A673 (cell line): Measurements from ENCODE around the gene RNF121. TPM values are rescaled to one million over a fixed set of nuclear protein-coding genes. Genes with fewer than 3 reads are reported as not detected.
A peak's percentile ranks its signal among the peaks of the same experiment; 100 is the strongest.

Experiments used
- BruUV-seq: library from RNA; stranded (reverse); fragments of 400-500 nt; replicated peaks from 2 replicates; lab custom pipeline; 2021; lab: Mats Ljungman, UMichigan
- CTCF ChIA-PET: fragments of 300-600 bp; sonication (Branson Sonifier 250); formaldehyde crosslinking; loops from one replicate; lab custom pipeline; 2022; ENCODE audit warnings: antibody characterized with exemption; lab: Charles Lee
- POLR2A ChIA-PET: fragments of 300-600 bp; sonication (Branson Sonifier 250); formaldehyde crosslinking; loops from one replicate; lab custom pipeline; 2022; ENCODE audit warnings: antibody characterized with exemption; ENCODE audit not compliant: low non-redundant PET; lab: Charles Lee
- DNase-seq: peaks from one replicate; pipeline ENCODE4 v3.0.0-alpha.2; 2015; ENCODE audit warnings: low spot score
- H3K27ac ChIP-seq: fragments of 200-600 bp; sonication (generic); 2 replicates; pipeline ENCODE4 v1.5.1; 2016; ENCODE audit warnings: mixed run types, low read depth, mild to moderate bottlenecking, mixed read lengths, antibody characterized with exemption, low read length; ENCODE audit not compliant: poor library complexity, severe bottlenecking
- H3K27me3 ChIP-seq: fragments of 200-600 bp; sonication (generic); replicated peaks from 2 replicates; pipeline ENCODE4 v1.6.1; 2017; ENCODE audit warnings: mixed run types, low read depth, mild to moderate bottlenecking, mixed read lengths, antibody characterized with exemption, low read length; ENCODE audit not compliant: insufficient read depth, poor library complexity
- H3K36me3 ChIP-seq: fragments of 200-600 bp; sonication (generic); 2 replicates; pipeline ENCODE4 v1.6.1; 2016; ENCODE audit warnings: mixed run types, mild to moderate bottlenecking, mixed read lengths, antibody characterized with exemption, low read length; ENCODE audit not compliant: insufficient read depth, poor library complexity, severe bottlenecking
- H3K4me1 ChIP-seq: fragments of 200-600 bp; sonication (generic); 2 replicates; pipeline ENCODE4 v1.6.1; 2017; ENCODE audit warnings: mixed run types, mild to moderate bottlenecking, mixed read lengths, antibody characterized with exemption, low read length; ENCODE audit not compliant: insufficient read depth, poor library complexity, severe bottlenecking
- H3K4me3 ChIP-seq: fragments of 200-600 bp; sonication (generic); 2 replicates; pipeline ENCODE4 v1.5.1; 2016; ENCODE audit warnings: low read depth, mixed run types, mild to moderate bottlenecking, mixed read lengths, low read length; ENCODE audit not compliant: poor library complexity, severe bottlenecking
- H3K9me3 ChIP-seq: fragments of 200-600 bp; sonication (generic); 2 replicates; pipeline ENCODE4 v1.6.1; 2016; ENCODE audit warnings: mixed run types, low read depth, mild to moderate bottlenecking, mixed read lengths, antibody characterized with exemption, low read length; ENCODE audit not compliant: poor library complexity, severe bottlenecking
- CTCF ChIP-seq: fragments of 300-800, 200-600 bp; sonication (generic); conservative IDR thresholded peaks from 2 replicates; pipeline ENCODE4 v1.5.1; 2017; ENCODE audit warnings: low read depth, mild to moderate bottlenecking, antibody characterized with exemption, low read length, moderate library complexity, mixed read lengths
- EZH2 ChIP-seq: fragments of 200-600 bp; sonication (generic); IDR thresholded peaks from 2 replicates; pipeline ENCODE4 v1.6.1; 2017; ENCODE audit warnings: borderline replicate concordance, low read depth, mild to moderate bottlenecking, mixed read lengths, antibody characterized with exemption, low read length; ENCODE audit not compliant: poor library complexity, severe bottlenecking
- intact Hi-C: fragments of 100-400 bp; cut with micrococcal nuclease; formaldehyde crosslinking; loops from one replicate; pipeline ENCODE4 v1.10.0; 2022; ENCODE audit not compliant: unreplicated experiment
- total RNA-seq: library from RNA; stranded (reverse); gene quantifications from 2 replicates; pipeline ENCODE4 v1.2.3, GENCODE V29; 2021

RNF121 gene
- total RNA-seq, 1 experiment from 2014 or later = 59.1 TPM

- no peaks in the 10 kb centered on the region for H3K9me3 ChIP-seq
- ChIA-PET CTCF (interaction anchor here (1.1 to 1.6 kb wide), 2 partner anchors 12 to 20 kb away, joined by 3 to 4 read pairs; no protein-coding TSS in a partner anchor), POLR2A (no interaction called here)
- TF ChIP-seq CTCF (no peak), EZH2 (no peak)
- no TSS peak for BruUV-seq
- H3K4me3 ChIP-seq = no peak overlapping the region
- intact Hi-C loops = no loop called here
- peaks cover 98% of the 10 kb centered on the region for H3K36me3 ChIP-seq
- H3K4me1 ChIP-seq = no peaks in the 10 kb centered on the region
- no peak for DNase-seq
- H3K27ac ChIP-seq = no peak overlapping the region
- no peaks in the 10 kb centered on the region for H3K27me3 ChIP-seq
These were observed 84.3 kb downstream of the RNF121 start for GRCh38 chr11:72012897-72013721.

- DNase-seq = no peak
- ChIA-PET POLR2A (no interaction called here), CTCF (interaction anchor here (1.1 to 1.3 kb wide), 2 partner anchors 12 to 19 kb away, joined by 3 read pairs; no protein-coding TSS in a partner anchor)
- H3K4me3 ChIP-seq = no peak overlapping the region
- no peak for TF ChIP-seq EZH2
- TF ChIP-seq CTCF = no peak
- H3K27me3 ChIP-seq = no peaks in the 10 kb centered on the region
- no TSS peak for BruUV-seq
- H3K9me3 ChIP-seq = no peaks in the 10 kb centered on the region
- peaks cover 99% of the 10 kb centered on the region for H3K36me3 ChIP-seq
- H3K27ac ChIP-seq = no peak overlapping the region
- intact Hi-C loops = no loop called here
- no peaks in the 10 kb centered on the region for H3K4me1 ChIP-seq
These were observed 85.2 kb downstream of the RNF121 start for GRCh38 chr11:72013765-72014711.

GRCh38 chr11:72014761-72015320 is 86.0 kb downstream of the RNF121 start:
- CTCF ChIA-PET = interaction anchor here (1.3 kb wide), 1 partner anchor 11 kb away, joined by 3 read pairs; no protein-coding TSS in a partner anchor
- Histone ChIP-seq H3K36me3 (peaks cover 99% of the 10 kb centered on the region), H3K4me1 (no peaks in the 10 kb centered on the region), H3K27ac (no peak overlapping the region), H3K27me3 (no peaks in the 10 kb centered on the region), H3K4me3 (no peak overlapping the region), H3K9me3 (no peaks in the 10 kb centered on the region)
- TSS peak; percentile 54 for BruUV-seq
- TF ChIP-seq EZH2 (no peak), CTCF (no peak)
- intact Hi-C loops = no loop called here
- no peak for DNase-seq
- POLR2A ChIA-PET = no interaction called here
